Suprapubic skin (tissue), 4 donors: ENCODE measurements around the gene SVEP1. TPM values are rescaled to one million over a fixed set of nuclear protein-coding genes. Genes with fewer than 3 reads are reported as not detected.

Experiments
- DNase-seq, 2 donors: peaks; one replicate each; pipeline ENCODE4 v3.0.0-alpha.2; 2019; ENCODE audit warnings: low spot score in 2 of 2
- H3K27ac ChIP-seq: fragments of 200-600 bp; sonication (generic); one replicate; pipeline ENCODE4 v1.5.1; 2019
- H3K27me3 ChIP-seq: fragments of 200-600 bp; sonication (generic); one replicate; pipeline ENCODE4 v1.5.1; 2019
- H3K36me3 ChIP-seq: fragments of 200-600 bp; sonication (generic); one replicate; pipeline ENCODE4 v1.5.1; 2019
- H3K4me1 ChIP-seq: fragments of 200-600 bp; sonication (generic); one replicate; pipeline ENCODE4 v1.5.1; 2019
- H3K4me3 ChIP-seq: fragments of 200-600 bp; sonication (generic); one replicate; pipeline ENCODE4 v1.5.1; 2019; ENCODE audit warnings: mild to moderate bottlenecking
- H3K9me3 ChIP-seq: fragments of 200-600 bp; sonication (generic); one replicate; pipeline ENCODE4 v1.5.1; 2019
- EP300 ChIP-seq: sonication (generic); formaldehyde crosslinking; IDR thresholded peaks from one replicate; pipeline ENCODE4 v1.6.1; 2017; ENCODE audit warnings: antibody characterized with exemption
- POLR2A ChIP-seq, 2 donors: fragments of 450-650 bp; IDR thresholded peaks; one replicate each; pipeline ENCODE4 v1.6.1; 2017; ENCODE audit warnings: antibody characterized with exemption in 2 of 2, mild to moderate bottlenecking in 2 of 2, moderate library complexity in 2 of 2
- POLR2AphosphoS5 ChIP-seq, 3 donors: sonication (generic); formaldehyde crosslinking; IDR thresholded peaks; one replicate each; pipeline ENCODE4 v1.6.1; 2017; ENCODE audit warnings: antibody characterized with exemption in 3 of 3
- WGBS: methylation state at CpG from one replicate; pipeline ENCODE4 v1.1.5; 2018; 5-methylcytosine and 5-hydroxymethylcytosine counted together
- total RNA-seq, 4 donors: library from RNA; depleted of rRNA; stranded (reverse); fragments of >200 nt; gene quantifications; one replicate each; pipeline ENCODE4 v1.1.0, GENCODE V29; 2016
- TF ChIP-seq, protein P1 (sequence below), 2 donors: fragments of 200-600 bp in 1 of 2; fragments of 450-650 bp in 1 of 2; sonication (generic) in 1 of 2; IDR thresholded peaks; one replicate each; pipeline ENCODE4 v1.5.1; 2016 to 2019; ENCODE audit warnings: antibody characterized with exemption in 2 of 2, mild to moderate bottlenecking in 1 of 2, moderate library complexity in 1 of 2

SVEP1 gene
- total RNA-seq, 4 donors from 2014 or later: 5.8 to 15.6 (median 11.2) TPM

DNA sequence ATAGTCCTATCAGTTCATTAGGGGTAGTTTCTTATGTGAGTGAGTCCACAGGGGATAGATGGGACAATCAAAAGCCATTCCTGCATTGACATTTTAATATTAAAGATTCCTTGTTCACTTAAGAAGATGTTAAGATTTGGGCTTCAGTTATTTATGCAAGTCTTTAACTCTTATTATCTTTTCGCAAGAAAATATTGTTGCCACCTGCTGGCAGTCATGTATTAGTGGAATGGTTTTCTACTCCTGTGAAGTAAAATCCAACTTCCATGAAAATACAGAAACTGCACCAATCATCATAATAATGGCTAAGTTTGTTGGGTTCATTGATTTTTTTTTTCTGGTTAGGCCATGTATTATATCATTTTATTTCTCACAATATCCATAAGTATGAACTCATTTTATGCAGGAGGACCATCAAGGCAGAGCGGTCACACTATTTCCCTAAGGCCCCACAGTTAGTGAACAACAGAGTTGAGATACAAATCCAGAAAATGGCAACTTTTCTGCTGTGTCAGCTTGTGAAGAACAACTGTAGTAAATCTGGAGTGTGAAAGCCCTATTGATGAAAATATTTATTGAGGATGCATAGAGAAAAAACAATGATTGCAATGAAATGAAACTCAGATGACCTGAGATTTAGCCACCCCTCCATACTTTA is 153.4 kb downstream of the SVEP1 start:
- Histone ChIP-seq H3K4me3 (no peak overlapping the region), H3K27me3 (no peaks in the 10 kb centered on the region), H3K36me3 (no peaks in the 10 kb centered on the region), H3K4me1 (no peaks in the 10 kb centered on the region), H3K9me3 (no peaks in the 10 kb centered on the region), H3K27ac (no peak overlapping the region)
- 72% methylated on average over 2 of the region's 2 CpGs for WGBS
- no peak for TF ChIP-seq POLR2A (IDR thresholded peaks at IDR 0.05)
- TF ChIP-seq EP300: no peak
- TF ChIP-seq, protein P1, sequence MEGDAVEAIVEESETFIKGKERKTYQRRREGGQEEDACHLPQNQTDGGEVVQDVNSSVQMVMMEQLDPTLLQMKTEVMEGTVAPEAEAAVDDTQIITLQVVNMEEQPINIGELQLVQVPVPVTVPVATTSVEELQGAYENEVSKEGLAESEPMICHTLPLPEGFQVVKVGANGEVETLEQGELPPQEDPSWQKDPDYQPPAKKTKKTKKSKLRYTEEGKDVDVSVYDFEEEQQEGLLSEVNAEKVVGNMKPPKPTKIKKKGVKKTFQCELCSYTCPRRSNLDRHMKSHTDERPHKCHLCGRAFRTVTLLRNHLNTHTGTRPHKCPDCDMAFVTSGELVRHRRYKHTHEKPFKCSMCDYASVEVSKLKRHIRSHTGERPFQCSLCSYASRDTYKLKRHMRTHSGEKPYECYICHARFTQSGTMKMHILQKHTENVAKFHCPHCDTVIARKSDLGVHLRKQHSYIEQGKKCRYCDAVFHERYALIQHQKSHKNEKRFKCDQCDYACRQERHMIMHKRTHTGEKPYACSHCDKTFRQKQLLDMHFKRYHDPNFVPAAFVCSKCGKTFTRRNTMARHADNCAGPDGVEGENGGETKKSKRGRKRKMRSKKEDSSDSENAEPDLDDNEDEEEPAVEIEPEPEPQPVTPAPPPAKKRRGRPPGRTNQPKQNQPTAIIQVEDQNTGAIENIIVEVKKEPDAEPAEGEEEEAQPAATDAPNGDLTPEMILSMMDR (IDR thresholded peaks at IDR 0.05): peak in 1 of 2 donors; percentile 10
- TF ChIP-seq POLR2AphosphoS5 (IDR thresholded peaks at IDR 0.05): no peak
- DNase-seq: no peak

DNA sequence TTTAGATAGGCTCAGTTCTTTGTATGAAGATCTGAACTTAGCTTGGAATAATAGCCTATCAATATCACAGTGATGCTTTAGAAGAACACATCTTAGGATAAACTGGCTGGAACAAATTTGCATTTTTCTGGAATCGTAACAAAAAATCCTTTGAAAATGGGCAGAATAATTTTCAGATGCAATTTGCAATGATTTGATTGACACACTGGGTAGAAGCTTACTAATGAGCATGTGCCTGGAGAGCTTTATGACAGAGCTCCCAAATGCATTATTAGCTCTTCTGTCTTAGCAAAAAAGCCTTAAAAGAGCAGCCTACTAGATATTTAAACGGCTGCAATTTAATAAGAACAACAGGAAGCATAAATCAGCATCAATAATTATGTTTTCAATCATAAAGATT is 165.1 kb downstream of the SVEP1 start:
- Histone ChIP-seq H3K27me3 (no peaks in the 10 kb centered on the region), H3K4me3 (no peak overlapping the region), H3K27ac (no peak overlapping the region), H3K36me3 (no peaks in the 10 kb centered on the region), H3K9me3 (no peaks in the 10 kb centered on the region), H3K4me1 (no peaks in the 10 kb centered on the region)
- 77% methylated on average over 2 of the region's 2 CpGs for WGBS
- TF ChIP-seq EP300 (no peak), POLR2AphosphoS5 (IDR thresholded peaks at IDR 0.05) (no peak), POLR2A (IDR thresholded peaks at IDR 0.05) (no peak)
- TF ChIP-seq, protein P1 (IDR thresholded peaks at IDR 0.05): no peak
- DNase-seq: no peak

DNA sequence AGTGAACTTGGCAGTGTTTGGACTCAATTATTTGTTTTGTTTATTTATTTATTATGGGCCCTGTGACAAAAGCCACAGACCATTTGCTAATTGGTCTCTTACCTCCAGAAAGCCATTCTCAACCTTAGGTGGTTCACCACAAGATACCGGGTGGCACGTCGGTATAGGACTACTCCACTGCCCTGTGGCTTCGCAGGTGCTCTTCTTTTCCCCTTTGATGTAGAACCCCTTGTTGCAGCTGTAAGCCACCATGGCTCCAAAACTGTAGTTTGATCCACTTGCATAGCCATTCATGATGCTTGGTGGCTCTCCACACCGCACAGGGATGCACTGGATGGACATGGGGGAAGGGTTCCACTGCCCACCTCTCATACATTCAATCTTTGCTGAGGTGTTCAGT is 168.6 kb downstream of the SVEP1 start:
- Histone ChIP-seq H3K27me3 (peaks cover 3% of the 10 kb centered on the region), H3K4me1 (no peaks in the 10 kb centered on the region), H3K27ac (no peak overlapping the region), H3K4me3 (no peak overlapping the region), H3K9me3 (no peaks in the 10 kb centered on the region), H3K36me3 (no peaks in the 10 kb centered on the region)
- TF ChIP-seq EP300 (no peak), POLR2A (IDR thresholded peaks at IDR 0.05) (no peak)
- TF ChIP-seq, protein P1 (IDR thresholded peaks at IDR 0.05): no peak
- 87% methylated on average over 5 of the region's 5 CpGs for WGBS
- no peak for DNase-seq

DNA sequence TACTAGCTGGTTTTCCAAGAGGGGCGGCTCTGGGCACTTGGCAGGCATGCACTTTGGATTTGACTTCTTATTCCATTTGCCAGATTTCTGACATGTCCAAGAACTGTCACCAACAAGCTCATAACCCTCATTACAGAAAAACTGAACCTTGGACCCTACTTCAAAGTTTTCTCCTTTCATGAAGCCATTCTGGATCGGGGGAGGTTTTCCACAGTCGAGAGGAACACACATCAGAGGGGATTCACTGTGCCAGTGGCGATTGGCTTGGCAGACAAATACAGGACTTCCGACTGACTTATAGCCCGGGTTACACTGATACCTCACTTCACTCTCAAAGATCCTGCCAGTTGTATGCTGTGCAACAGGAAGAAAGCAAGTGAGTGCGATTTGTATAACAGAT is 170.9 kb downstream of the SVEP1 start:
- Histone ChIP-seq H3K27ac (no peak overlapping the region), H3K4me3 (no peak overlapping the region), H3K4me1 (no peaks in the 10 kb centered on the region), H3K9me3 (no peaks in the 10 kb centered on the region), H3K27me3 (peaks cover 3% of the 10 kb centered on the region), H3K36me3 (no peaks in the 10 kb centered on the region)
- no peak for DNase-seq
- 81% methylated on average over 7 of the region's 7 CpGs for WGBS
- no peak for TF ChIP-seq POLR2A (IDR thresholded peaks at IDR 0.05)
- TF ChIP-seq POLR2AphosphoS5 (IDR thresholded peaks at IDR 0.05): no peak
- no peak for TF ChIP-seq EP300
- TF ChIP-seq, protein P1 (IDR thresholded peaks at IDR 0.05): no peak

DNA sequence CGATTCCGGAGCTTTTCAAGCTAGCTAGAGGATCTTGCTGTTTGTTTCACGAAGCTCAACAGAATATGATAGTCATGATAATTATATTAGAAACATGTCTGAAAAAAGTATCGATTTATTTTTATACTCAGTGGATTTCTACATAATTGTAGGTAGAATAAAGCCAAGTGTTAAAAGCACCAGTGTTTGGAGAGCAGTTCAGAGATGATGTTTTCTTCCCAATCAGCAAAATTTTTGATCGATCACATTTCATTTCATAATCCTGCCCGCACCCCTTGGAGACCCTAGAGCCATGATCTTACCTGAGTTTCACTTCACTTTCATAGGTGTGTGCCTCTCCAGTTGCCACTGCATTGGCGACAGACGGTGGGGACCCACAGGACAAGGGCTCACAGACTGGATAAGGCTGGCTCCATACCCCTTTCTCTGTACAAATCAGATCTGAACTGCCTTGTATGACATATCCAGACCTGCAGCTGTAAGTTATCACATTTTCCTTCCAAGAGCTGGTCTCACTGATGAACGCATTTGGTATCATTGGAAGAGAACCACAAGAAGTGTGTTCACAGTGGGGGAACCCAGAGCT is 173.6 kb downstream of the SVEP1 start:
- H3K9me3 ChIP-seq: no peaks in the 10 kb centered on the region
- no peaks in the 10 kb centered on the region for H3K4me1 ChIP-seq
- H3K27ac ChIP-seq: no peak overlapping the region
- WGBS: 88% methylated on average over 9 of the region's 9 CpGs
- no peaks in the 10 kb centered on the region for H3K36me3 ChIP-seq
- H3K4me3 ChIP-seq: no peak overlapping the region
- DNase-seq: no peak
- TF ChIP-seq POLR2A (IDR thresholded peaks at IDR 0.05): no peak
- no peak for TF ChIP-seq POLR2AphosphoS5 (IDR thresholded peaks at IDR 0.05)
- peaks cover 3% of the 10 kb centered on the region for H3K27me3 ChIP-seq
